GM21825 (cell line): ENCODE results near the gene CLIP3.

Experiments
- ATAC-seq: cut with Tn5 transposase; IDR thresholded peaks from one replicate; pipeline ENCODE4 v1.9.1; 2021; ENCODE audit warnings: mild to moderate bottlenecking, moderate library complexity; ENCODE audit not compliant: unreplicated experiment

CLIP3 gene

GRCh38 chr19:35978832-35979365 lies 53.8 kb downstream of the CLIP3 start:
- no peak for ATAC-seq

- no peak for ATAC-seq
Measured at GRCh38 chr19:35978271-35978670, 54.4 kb downstream of the CLIP3 start.

- no peak for ATAC-seq
Measured at GRCh38 chr19:35977446-35978222, 55.0 kb downstream of the CLIP3 start.

- ATAC-seq = no peak
Measured at GRCh38 chr19:35975608-35976214, 57.0 kb downstream of the CLIP3 start.

- no peak for ATAC-seq
Measured at GRCh38 chr19:35973487-35973886, 59.2 kb downstream of the CLIP3 start.

GRCh38 chr19:35966771-35967170 lies 65.9 kb downstream of the CLIP3 start:
- ATAC-seq = no peak
